NCI-H2107 treated with DMSO at 0.1 percent for 48 hours (cell line): ENCODE data around the gene TTLL11.

Experiments used
- DNase-seq: peaks from one replicate; lab custom pipeline; 2025; ENCODE audit not compliant: unreplicated experiment; lab: John Stamatoyannopoulos, UW

The TTLL11 gene

DNA sequence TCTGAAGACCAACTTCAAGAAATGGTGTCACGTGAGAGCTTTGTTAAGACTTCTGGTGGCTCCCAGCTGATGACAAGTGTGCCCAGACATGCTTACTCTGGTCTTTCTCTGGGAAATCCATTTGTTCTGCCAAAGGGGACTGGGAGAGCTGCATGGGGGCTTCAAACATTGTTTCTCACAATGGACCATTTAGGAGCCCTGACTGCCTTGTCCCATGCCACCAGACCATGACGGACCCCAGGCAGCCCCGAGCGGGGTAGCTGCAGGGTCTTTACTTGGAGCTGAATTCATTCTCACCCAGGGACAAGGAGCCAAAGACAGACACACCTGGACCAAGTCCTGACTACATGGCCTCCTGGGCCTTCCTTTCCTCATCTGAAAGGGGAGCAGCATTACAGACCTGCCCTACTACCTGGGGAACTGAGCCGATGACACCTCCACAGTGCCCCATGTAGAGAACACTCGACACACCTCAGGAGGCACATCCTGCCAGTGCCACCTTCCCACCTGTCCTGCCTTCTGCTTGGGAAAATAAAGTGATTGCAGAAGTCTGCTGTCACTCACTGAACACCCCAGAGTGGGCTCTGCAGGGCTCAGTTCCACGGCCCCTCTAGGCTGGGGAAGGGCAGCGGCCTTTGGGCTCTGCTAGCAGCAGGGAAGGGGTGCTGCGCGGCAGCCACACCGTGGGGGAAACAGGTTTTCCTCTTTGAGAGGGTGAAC lies 272.7 kb downstream of the TTLL11 start:
- no peak for DNase-seq

DNA sequence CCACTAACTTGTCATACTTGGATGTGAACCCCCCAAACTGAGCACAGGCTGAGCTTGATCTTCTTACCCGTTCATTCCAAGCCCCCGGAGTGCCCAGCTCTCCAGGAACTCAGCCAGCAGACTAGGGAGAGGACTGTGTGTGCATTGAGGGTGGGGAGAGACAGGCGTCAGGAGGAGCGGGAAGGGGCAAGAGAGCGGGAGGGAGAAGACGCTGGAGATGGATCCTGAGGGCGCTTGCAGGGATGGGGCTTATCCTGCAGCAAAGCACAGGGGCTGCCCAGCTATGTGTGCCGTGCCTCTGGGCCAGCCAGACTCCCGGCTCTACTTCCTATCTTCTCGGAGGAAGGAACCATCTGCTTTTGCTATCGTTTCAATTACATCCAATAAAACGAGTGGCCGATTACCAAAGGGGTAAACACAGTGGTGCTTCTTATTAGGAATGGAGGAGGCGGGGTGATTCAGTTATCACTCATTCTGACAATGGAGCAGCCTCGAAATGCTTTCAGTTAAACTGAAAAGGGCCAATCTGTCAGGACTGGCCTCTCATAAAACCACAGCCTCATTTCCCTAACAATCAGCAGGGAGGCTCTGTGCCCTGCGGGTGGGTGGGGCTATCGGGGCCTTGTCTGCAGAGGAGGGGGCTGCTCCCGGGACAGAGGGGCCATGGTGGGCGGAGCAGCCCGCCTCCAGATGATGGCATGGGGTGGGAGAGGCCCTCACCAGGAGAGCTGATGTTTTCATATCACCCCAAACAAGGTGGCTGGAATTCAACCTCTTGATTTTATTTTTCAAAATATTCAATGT lies 273.5 kb downstream of the TTLL11 start:
- peak; percentile 9 for DNase-seq

DNA sequence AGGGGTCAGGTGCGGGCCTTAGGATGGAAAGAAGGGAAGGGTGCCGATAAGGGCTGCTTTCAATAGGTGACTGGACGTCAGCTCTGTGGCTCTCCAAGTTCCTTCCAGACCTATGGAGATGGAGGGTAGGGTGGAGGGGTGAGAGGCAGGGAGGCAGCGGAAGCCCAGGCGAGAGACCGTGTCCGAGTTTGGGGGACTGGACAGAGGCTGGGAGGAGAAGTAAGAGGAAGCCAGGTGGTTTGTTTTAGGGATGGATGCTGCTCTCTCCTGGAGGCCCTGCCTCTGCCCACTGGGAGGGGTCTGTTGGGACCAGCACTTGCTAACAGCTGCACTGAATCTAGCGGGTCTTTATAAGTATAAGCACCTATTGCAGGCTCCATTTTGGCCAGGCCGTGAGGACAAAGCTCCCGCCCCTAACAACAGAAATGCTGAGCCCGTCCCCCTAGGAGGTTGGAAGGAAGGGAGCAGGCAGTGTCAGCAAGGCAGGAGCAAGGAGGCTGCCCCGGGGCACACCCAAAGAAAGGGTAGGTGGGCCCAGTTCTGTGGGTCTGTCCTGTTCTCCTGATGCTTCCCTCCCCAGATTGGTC lies 274.2 kb downstream of the TTLL11 start:
- no peak for DNase-seq

DNA sequence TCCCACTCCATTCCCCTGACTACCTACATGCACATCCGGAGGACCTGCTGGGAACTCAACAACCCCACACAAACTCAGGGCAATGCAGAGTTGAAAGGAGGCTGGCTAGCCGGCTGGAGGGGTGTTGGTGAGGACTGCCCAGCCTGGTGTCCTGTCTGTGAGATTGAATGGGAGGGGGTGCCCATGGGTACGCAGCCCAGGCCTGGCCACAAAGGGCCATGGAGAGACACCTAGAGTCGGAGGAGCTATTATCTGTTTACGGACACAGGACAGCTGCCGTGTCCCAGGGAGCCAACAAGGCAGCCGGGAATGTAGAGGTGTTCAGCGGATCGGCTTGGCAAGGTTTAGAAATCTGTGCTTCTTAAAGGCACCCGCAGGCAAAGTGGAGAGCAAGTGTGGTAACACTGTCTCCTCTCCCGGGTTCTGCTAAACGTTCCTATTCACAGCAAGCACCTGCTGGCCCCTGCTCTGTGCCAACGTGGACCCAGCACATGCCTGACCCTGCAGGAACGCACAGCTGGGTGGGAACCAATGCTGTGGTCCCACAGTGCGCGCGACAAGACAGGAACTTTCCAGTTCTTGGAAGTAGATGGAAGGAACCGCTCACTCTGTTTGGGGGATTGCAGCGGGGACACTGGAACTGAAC lies 275.0 kb downstream of the TTLL11 start:
- no peak for DNase-seq

DNA sequence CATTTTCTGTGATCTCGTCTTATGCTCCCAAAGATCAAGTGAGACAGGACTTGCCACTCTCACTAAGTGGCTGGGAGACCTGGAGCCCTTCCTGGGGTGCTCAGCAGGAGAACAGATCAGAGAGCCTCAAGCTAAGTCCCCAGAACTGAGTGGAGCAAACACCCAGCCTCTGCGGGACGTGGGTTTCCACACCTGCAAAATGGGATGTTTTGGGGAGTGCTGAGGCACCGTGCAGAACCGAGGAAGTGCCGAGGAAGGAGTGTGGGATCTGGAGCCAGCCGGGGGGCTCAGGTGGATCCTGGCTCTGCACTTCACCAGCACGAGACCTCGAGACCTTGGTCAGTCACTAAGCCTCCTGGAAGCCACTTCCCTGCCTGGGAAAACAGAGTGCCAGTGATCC lies 275.6 kb downstream of the TTLL11 start:
- no peak for DNase-seq

DNA sequence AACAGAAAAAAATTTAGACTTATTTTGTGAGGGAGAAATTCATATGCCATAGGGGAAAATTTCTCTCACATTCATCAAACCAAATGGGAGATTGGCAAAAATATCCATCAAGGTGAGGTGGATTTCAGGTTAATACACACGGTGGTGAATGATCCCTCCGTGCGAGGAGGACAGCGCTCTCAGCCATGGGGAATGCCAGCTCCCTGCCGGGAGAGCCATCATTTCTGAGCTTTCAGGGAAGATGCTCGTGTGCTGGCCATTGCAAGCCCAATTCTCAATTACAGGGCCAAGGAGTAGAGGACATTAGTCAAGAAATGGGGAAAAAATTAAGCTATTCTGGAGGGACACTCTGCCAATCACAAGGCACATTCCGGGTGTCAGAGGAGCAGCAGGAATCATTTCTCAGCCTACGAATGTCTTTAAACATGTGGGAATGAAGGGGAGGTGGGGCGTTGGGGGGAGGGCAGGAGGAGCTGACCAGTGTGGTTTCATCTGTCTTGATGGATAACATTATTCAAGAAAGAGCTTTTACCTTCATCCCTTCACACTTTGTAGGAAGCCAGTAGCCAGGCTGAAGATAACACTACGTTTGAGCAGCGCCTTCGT lies 276.2 kb downstream of the TTLL11 start:
- DNase-seq, result no peak

DNA sequence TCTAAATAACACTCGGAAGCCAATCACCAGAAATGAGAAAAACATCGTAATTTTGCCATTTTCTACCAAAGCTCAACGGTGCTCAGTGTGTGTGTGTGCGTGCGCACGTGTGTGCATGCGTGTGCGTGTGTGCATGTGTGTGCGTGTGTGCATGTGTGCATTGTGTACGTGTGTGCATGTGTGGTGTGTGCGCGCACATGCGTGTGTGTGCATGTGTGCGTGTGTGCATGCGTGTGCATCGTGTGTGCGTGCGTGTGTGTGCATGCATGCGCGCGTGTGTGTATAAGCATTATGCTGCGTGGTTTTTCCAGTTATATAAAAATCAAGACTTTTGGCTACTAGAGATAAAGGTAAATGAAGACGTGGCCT lies 276.7 kb downstream of the TTLL11 start:
- no peak for DNase-seq

DNA sequence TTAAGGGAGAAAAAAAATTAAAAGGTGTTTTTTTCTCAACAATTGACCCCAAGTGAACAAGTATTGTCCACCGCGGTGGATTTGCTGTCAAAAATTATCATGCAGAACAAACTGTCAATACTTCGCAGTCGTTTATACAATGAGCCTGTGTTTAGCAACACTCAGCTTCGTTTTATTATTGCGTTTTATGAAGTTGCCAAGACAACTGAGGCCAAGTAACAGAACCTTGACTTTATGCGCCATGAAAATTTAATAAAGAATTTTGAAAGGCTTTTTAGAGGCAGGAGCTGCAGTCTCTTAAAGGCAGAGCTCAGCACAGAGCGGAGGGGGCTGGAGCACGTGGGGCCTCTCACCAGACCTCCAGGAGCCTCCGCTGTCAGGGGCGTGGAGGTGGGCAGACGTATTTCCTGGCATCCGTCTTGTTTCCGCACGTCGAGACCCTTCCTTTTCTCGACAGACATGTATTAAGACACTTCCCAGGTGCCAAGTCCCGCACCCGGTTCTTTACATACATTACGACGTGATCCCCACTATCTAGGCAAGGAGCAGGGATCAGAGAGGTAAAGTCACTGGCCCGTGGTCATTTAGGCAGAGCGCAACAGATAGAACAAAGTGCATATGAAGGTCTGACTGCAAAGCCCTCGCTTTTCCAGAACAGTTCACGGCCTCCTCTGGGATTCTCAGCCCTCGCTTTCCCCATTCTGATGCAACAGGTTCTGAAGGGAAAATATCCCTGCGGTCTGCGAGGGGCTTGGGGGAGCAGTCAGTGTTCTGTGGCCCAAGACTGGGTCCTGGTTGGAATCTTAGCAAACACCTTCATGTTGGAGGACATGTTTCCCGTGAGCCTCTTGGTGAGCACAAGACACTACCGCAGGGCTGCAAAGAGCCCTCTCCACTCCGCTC lies 277.3 kb downstream of the TTLL11 start:
- no peak for DNase-seq

DNA sequence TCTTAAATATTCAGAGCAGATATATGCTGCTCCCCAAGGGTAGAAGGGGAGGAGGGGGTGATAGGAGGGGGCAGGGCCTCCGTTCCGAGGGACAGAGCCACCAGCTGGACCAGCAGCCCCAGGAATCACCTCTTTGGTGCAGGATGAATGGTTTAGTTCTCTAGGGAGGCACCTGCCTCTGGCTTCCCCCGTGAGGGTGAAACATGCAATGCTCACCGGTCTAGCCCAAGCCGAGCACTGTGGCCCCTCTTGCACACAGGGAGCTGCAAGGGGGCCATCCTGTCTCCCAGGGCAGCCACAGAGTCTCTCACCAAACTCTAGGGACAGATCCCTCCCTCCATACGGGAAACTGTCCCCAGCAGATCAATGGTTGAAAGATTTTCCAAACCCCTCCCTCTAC lies 278.0 kb downstream of the TTLL11 start:
- DNase-seq, result no peak

DNA sequence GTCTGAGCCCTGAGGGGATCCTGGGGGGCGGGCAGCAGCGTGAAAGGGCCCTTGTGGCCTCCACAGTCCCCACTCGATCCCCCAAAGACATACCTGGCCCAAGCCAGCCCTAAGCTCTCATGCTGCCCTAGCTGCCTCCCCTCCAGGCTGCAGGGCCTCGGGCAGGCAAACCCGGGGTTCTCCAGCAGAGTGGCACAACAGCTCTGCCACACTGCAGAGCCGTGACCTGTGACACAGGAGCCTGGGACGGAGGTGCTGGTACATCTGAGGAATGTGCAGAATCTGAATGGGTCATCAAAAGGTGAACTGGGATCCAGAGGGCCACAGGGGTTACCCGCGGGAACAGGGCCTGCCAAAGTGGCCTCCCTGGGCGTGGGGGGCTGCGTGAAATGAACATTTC lies 278.5 kb downstream of the TTLL11 start:
- DNase-seq, result no peak

DNA sequence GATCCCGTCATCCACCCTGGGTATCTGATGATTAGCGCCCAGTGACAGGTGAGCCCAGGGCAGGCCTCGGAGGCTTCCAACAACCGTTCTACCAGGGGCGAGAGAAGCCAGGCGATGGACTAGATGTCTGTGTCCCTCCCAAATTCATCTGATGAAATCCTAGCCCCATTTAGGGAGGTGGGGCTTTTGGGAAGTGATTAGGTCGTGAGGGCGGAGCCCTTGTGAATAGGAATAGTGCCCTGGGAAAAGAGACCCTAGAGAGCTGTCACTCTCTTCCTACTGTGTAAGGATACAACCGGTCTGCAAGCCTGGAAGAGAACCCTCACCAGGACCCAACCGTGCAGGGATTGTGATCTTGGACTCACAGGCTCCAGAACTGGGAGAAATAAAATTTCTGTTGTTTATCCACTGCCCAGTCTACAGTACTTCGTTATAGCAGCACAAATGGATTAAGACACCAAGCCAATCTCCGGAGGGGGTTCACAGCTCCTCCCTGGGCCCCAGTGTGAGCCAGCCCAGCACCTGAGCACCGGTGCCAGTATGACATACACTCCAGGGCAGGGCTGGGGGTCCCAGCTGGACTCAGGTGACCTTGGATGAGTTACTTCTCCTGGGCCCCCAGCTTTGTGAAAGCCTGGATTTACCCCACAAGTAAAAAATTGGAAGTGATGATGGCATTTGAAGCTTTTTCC lies 279.4 kb downstream of the TTLL11 start:
- DNase-seq, result no peak

DNA sequence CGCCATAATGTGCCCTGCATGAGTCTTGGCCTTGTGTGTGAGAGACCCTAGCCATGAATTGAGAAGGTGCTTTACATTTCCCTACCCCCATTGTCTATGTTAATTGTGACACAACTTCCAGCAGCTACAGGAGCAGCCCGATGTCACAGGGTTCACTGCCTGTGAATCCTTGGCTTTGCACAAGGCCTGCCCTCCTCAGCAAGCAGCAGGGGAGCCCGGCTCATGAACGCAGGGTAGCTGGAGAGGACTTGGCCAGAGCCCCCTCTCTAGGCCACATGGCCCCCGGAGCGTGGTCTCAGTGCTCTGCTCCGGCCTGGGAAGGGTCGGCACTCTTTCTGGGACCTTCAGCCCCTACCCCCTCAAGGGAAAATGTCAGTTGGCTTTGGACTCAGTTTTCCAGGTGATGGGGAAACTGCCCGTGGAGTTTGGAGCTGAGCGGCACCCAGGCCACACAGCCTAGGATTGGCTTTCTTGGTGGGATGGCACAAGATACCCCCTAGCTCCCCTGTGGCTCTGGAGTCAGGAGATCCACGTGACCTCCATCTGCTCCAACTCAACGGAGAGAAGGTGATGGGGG lies 280.9 kb downstream of the TTLL11 start:
- DNase-seq, result no peak

DNA sequence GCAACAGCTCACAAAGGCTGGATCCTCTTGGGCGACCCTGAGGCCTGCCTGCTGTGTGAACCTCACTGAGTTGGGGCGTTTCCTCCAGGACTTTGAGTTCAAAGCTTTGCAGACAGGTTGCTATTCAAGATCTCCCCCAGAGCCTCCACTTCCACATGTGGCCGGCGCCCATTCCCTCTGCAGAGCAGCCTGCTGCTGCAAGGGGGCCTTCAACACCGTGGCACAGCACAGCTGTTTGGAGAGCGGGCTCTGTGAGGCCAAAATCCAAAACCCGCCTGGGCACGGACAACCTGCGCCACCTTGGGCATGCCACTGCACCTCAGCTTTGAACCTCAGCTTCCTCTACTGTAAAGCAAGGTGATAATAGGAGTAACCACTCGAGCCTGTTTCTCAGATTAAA lies 281.4 kb downstream of the TTLL11 start:
- no peak for DNase-seq

DNA sequence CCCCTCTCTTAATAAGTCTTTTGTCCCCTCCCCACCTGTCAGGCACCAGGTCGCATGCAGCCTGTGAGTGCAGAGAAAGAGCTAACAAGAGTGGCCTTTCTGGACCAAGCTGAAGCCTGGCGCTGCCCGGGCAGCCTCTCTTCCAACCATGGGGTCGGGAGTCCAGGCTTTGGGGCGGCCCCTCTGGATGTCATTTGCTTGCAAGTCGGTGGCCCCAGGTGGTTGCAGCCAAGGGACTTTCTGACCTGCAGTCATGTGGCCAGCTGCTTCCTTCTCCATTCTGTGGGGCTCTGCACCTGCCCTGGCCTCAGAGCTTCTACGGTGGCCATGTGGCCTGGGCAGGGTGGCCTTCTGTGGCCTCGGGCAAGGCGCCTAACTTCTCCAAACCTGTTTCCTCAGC lies 282.0 kb downstream of the TTLL11 start:
- DNase-seq, result no peak

DNA sequence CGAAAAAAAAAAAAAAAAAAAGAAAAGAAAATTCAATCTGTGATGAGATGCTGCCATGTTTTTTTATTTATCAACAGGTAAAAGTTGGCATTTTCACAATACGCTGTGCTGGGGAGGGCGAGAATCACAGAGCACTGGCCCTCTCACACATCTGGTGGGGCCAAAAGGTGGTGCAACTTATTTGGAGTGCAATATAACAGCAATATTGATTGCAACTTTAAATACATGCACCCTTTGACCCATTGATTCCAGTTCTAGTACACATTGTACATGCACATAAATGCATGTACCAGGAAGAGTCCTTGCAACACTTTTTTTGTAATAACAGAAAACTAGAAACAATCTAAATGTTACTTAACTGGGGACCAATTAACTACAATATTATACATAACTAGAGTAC lies 282.6 kb downstream of the TTLL11 start:
- no peak for DNase-seq

DNA sequence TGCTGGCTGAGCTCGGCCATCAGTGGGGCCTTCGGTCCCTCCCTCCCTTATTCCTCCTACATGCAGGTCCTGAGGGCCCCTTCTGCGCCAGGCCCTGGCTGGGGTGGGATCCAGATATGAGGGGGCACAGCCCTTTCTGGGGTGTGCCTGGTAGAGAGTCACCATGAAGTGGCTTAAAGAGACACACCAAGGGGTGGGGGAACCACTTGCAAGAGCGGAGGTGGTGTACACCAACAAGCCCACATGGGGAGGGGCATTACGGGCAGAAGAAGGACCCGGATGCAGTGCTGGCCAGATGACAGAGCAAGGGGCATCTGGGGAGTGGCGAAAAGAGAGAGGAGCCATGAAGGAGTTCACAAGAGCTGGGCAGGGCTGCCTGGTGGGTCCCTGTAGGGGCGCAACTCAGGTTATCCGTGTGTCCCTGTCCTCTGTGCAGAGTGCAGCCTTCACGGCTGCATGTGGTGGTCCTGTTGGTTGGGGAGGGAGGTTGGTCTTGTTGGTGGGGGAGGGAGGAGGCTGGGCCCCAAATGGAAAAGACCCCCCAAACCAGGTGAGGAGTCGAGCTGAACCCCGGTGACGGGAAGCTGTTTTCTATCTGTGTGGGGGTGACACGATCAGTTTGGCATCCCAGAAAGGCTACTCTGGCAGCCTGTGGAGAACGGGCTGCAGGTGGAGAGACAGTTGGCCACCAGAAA lies 283.6 kb downstream of the TTLL11 start:
- DNase-seq, result no peak

DNA sequence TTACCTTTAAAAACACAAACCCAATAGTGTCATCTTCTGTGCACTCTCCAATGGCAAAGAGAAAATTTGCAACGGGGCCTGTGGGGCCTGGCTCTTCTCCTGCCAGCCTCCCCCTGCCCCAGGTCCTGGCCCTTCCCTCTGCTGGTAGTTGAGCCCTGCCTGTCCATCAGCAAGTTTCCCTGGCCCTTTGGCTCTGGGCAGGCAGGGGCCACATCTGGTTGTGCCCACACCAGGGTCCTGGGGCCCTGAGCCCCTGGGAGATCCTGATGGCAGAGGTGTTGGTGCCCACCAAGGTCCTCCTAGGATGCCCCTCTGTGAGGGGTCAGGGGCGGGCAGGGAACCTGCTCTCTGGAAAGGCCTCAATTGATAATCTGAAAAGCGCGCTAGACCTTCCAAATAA lies 284.3 kb downstream of the TTLL11 start:
- DNase-seq, result no peak

DNA sequence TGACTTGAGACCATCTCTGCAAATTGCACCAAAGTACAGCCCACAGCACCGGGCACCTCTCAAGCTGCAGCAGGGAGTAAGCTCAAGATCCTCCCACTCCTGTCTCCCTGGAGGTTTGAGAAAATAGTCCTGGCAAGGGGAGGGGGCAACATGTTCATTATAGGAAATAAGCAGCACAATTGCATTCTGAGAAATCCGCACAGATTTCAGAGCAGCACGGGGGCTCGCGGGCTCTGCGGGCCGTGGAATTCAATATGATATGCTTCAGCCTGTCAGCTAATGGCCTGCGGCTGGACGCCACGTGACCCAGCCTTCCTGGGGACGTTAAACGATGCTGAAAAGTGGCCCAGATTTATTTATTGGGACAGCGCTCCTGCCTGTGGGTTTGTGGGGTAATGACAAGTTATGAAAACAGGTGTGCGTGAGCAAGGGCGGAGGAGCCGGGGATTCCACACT lies 285.3 kb downstream of the TTLL11 start:
- peak; percentile 7 for DNase-seq
